Subcutaneous abdominal adipose tissue (tissue), 5 donors: ENCODE results near the gene PCED1A.
"Not testable (repeated sequence)": the region's sequence is repeated elsewhere in the genome, so short reads cannot be mapped to it uniquely, and the experiment has no call there.

Source experiments
- H3K27ac ChIP-seq: one replicate; pipeline ENCODE4 v1.7.0; 2013; ENCODE audit warnings: low read depth, mild to moderate bottlenecking, inconsistent platforms, low read length, moderate library complexity
- H3K27me3 ChIP-seq, 5 donors: one replicate each; pipeline ENCODE4 v1.7.0; 2013; ENCODE audit warnings: low read length in 5 of 5, inconsistent platforms in 1 of 5; ENCODE audit not compliant: control insufficient read depth in 5 of 5, insufficient read depth in 4 of 5
- H3K36me3 ChIP-seq, 5 donors: one replicate each; pipeline ENCODE4 v1.7.0; 2013; ENCODE audit warnings: low read length in 5 of 5; ENCODE audit not compliant: control insufficient read depth in 5 of 5, insufficient read depth in 5 of 5
- H3K4me1 ChIP-seq, 5 donors: one replicate each; pipeline ENCODE4 v1.7.0; 2013; ENCODE audit warnings: low read length in 5 of 5, mild to moderate bottlenecking in 3 of 5, moderate library complexity in 1 of 5; ENCODE audit not compliant: control insufficient read depth in 5 of 5, insufficient read depth in 5 of 5
- H3K4me3 ChIP-seq, 5 donors: one replicate each; pipeline ENCODE4 v1.7.0; 2013; ENCODE audit warnings: low read length in 5 of 5, low read depth in 1 of 5
- H3K9ac ChIP-seq, 5 donors: one replicate each; pipeline ENCODE4 v1.7.0; 2013; ENCODE audit warnings: low read length in 5 of 5, mild to moderate bottlenecking in 4 of 5, moderate library complexity in 3 of 5
- H3K9me3 ChIP-seq, 5 donors: one replicate each; pipeline ENCODE4 v1.7.0; 2013; ENCODE audit warnings: low read length in 5 of 5; ENCODE audit not compliant: control insufficient read depth in 5 of 5
- donor health status: healthy.
- donor health status: healthy.
- donor health status: healthy.
- donor health status: healthy.
- donor health status: healthy.

The PCED1A gene

GRCh38 chr20:2833761-2834160 lies 6.7 kb downstream of the PCED1A start:
- no peak overlapping the region for H3K4me3 ChIP-seq
- H3K9me3 ChIP-seq, result no peaks in the 10 kb centered on the region
- peaks cover 0 to 26% (median 13%) of the 10 kb centered on the region in 5 donors for H3K36me3 ChIP-seq
- no peak overlapping the region for H3K27ac ChIP-seq
- no peaks in the 10 kb centered on the region for H3K4me1 ChIP-seq
- no peaks in the 10 kb centered on the region for H3K27me3 ChIP-seq
- H3K9ac ChIP-seq, result no peak overlapping the region

DNA sequence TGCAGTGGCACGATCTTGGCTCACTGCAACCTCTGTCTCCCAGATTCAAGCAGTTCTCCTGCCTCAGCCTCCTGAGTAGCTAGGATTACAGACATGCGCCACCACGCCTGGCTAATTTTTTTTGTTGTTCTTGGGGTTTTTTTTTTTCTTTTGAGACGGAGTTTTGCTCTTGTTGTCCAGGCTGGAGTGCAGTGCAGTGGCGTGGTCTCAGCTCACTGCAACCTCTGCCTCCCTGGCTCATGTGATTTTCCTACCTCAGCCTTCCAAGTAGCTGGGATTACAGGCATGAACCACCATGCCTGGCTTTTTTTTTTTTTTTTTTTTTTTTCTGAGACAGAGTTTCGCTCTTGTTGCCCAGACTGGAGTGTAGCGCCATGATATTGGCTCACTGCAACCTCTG lies 9.2 kb downstream of the PCED1A start:
- H3K36me3 ChIP-seq, H3K4me3 ChIP-seq, H3K9me3 ChIP-seq, H3K9ac ChIP-seq, H3K27me3 ChIP-seq, H3K27ac ChIP-seq, H3K4me1 ChIP-seq: not testable (repeated sequence)

DNA sequence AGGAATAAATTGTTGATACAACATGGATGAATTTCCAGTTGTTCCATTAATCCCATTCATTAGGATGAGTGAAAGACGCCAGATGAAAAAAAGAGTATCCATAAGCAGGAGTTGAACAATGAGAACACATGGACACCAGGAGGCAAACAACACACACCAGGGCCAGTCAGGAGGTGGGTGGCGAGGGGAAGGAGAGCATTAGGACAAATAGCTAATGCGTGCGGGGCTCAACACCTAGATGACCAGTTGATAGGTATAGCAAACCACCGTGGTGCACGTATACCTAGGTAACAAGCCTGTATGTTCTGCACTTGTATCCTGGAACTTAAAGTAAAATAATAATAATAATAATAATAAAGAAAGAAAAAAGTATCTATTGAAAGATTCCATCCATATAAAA lies 11.1 kb downstream of the PCED1A start:
- Histone ChIP-seq H3K27me3 (peaks cover 0 to 2% (median 0%) of the 10 kb centered on the region in 5 donors), H3K4me1 (no peaks in the 10 kb centered on the region), H3K4me3 (no peak overlapping the region)

DNA sequence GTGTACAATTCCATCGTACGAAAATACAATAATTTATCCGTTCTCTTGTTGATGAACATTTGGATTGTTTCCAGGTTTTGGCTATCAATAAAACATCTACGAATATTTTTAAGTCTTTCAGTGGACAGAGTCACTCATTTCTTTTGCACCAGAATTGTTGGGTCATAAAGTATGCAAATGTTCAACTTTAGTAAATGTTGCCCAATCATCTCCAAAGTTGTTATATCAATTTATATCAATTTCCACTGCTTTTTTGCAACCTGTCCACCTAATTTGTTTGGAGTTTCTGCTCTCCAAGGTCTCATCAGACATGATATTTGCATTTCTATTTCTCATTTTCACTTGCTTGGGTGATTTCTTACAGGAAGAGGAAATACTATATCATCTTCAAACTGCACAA lies 13.8 kb downstream of the PCED1A start:
- Histone ChIP-seq H3K9me3 (no peaks in the 10 kb centered on the region), H3K4me3 (no peak overlapping the region), H3K27ac (no peak overlapping the region), H3K27me3 (peaks cover 0 to 5% (median 0%) of the 10 kb centered on the region in 5 donors), H3K36me3 (no peaks in the 10 kb centered on the region), H3K9ac (no peak overlapping the region), H3K4me1 (peaks cover 0 to 1% (median 0%) of the 10 kb centered on the region in 5 donors)

More for the DNA sequence above, 11.1 kb downstream of the PCED1A start:
- H3K9me3 ChIP-seq, result no peaks in the 10 kb centered on the region
- no peak overlapping the region for H3K27ac ChIP-seq
- H3K36me3 ChIP-seq, result no peaks in the 10 kb centered on the region
- H3K9ac ChIP-seq, result no peak overlapping the region

GRCh38 chr20:2825761-2826160 lies 14.7 kb downstream of the PCED1A start:
- Histone ChIP-seq H3K36me3 (no peaks in the 10 kb centered on the region), H3K27me3 (peaks cover 0 to 7% (median 3%) of the 10 kb centered on the region in 5 donors), H3K27ac (no peak overlapping the region), H3K4me1 (peaks cover 0 to 8% (median 2%) of the 10 kb centered on the region in 5 donors), H3K9me3 (no peaks in the 10 kb centered on the region), H3K9ac (no peak overlapping the region), H3K4me3 (no peak overlapping the region)

GRCh38 chr20:2822073-2822472 lies 18.4 kb downstream of the PCED1A start:
- Histone ChIP-seq H3K36me3 (no peaks in the 10 kb centered on the region), H3K9me3 (no peaks in the 10 kb centered on the region), H3K4me1 (peaks cover 2 to 44% (median 34%) of the 10 kb centered on the region in 5 donors), H3K27ac (no peak overlapping the region), H3K9ac (no peak overlapping the region), H3K27me3 (peaks cover 0 to 13% (median 9%) of the 10 kb centered on the region in 5 donors), H3K4me3 (no peak overlapping the region)

DNA sequence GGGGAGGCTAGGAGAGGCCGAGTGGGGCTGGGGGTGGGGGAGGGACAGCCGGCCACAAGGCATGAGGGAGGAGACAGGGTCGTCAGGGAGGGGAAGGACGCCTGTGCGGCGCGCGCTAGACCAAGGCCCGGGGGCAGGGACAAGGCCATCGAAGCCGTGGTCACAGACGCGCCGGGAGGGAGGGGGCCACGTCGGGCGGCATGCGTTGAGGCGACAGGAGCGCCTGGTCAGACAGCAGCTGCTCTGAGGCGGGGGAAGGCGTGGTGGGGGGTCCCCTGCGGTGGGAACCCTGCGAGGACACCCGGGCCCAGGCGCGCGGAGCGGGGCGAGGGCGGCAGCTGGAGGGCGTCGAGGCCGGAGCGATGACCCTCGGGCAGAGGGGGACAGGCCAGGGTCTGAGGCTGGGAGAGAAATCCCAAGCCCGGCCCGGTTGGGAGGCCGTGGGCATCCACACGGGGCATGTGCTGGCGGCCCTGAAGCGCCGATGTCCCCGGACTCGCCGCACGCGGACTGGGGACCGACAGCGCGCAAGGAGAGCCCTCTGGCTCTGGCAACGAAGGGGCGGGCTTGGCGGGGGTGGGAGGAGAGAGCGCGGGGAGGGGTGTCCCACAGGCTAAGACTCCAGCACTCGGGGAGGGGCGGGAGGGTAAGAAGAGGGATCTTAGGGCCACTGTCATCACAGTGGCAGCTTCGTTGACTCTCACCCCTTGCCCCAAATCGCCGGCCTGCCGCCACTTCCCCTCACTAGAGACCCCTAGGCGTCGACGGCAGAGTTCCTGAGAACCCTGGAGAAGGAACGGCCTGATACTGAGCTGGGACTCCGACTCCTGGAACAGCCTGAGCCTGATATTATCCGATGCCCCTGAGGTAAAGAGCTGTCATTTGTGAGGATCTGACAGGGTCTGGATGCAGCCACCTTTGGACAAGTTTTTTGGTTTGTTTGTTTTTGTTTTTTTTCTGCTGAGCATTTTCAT lies 19.3 kb downstream of the PCED1A start:
- peak overlapping the region in 1 of 5 donors; percentile 26 for H3K4me3 ChIP-seq
- H3K36me3 ChIP-seq, result no peaks in the 10 kb centered on the region
- no peaks in the 10 kb centered on the region for H3K9me3 ChIP-seq
- peaks cover 0 to 13% (median 9%) of the 10 kb centered on the region in 5 donors for H3K27me3 ChIP-seq
- H3K9ac ChIP-seq, result no peak overlapping the region
- H3K4me1 ChIP-seq, result peaks cover 2 to 50% (median 37%) of the 10 kb centered on the region in 5 donors
- no peak overlapping the region for H3K27ac ChIP-seq

DNA sequence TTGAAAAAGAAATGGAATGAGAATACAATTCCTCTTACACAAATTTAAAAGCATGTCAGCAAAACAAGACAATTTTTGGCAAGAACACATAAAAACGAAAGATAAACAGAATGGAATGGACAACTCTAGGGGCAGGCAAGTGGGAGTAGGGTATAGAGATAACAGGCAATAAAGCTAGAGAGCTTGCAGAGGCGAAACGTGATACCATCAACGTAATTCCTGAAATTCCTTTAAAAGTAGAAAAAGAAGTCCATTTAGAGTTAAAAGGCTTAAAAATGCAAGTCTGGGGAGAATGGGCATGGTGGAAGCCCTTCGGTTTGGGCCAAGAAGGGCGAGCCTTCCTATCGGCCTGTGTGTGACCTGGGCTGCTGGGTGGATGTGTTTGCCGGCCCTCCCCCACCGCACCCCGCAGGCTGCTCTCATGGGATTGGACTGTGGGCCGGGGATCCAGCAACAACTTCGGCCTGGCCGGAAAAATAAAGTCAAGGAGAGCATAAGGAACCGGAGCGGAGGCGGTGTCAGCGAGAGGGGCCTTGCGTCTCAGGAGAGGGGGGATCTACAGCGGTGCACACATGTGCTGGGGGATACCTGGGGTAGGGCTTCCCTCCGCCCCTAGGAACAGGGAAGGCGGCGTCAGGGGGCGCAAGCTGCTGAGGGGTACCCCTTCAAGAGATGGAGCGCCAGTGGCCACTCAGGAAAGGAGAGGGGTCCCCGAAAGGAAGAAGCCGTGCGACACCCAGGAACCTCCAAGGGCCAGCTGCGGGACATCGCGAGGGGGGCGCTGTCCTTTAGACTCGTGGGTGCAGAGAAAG lies 20.2 kb downstream of the PCED1A start:
- H3K4me3 ChIP-seq, result peak overlapping the region in 1 of 5 donors; percentile 6
- peaks cover 0 to 13% (median 9%) of the 10 kb centered on the region in 5 donors for H3K27me3 ChIP-seq
- H3K36me3 ChIP-seq, result no peaks in the 10 kb centered on the region
- H3K27ac ChIP-seq, result no peak overlapping the region
- peaks cover 2 to 58% (median 41%) of the 10 kb centered on the region in 5 donors for H3K4me1 ChIP-seq
- no peak overlapping the region for H3K9ac ChIP-seq
- no peaks in the 10 kb centered on the region for H3K9me3 ChIP-seq

GRCh38 chr20:2817891-2818595 lies 22.4 kb downstream of the PCED1A start:
- Histone ChIP-seq H3K27ac (peak overlapping the region; percentile 52), H3K9me3 (no peaks in the 10 kb centered on the region), H3K27me3 (peaks cover 0 to 13% (median 9%) of the 10 kb centered on the region in 5 donors), H3K4me1 (peaks cover 4 to 71% (median 53%) of the 10 kb centered on the region in 5 donors), H3K4me3 (no peak overlapping the region), H3K36me3 (no peaks in the 10 kb centered on the region), H3K9ac (no peak overlapping the region)
